HEK293 (cell line): Measurements from ENCODE around the gene DMD.

ENCODE experiments used
- CTCF ChIA-PET: fragments of 350-600 bp; formaldehyde crosslinking; extraction: SDS; loops from one replicate; lab custom pipeline; 2021; ENCODE audit warnings: antibody characterized with exemption; lab: Yijun Ruan, JAX
- POLR2A ChIA-PET: fragments of 300-600 bp; formaldehyde crosslinking; extraction: SDS; loops from one replicate; lab custom pipeline; 2020; ENCODE audit warnings: antibody characterized with exemption, inconsistent platforms; lab: Yijun Ruan, JAX
- H3K27ac ChIP-seq: fragments of 200-500 bp; sonication (Bioruptor generic); 2 replicates; pipeline ENCODE4 v1.5.1; 2014; ENCODE audit warnings: low read depth, low read length, control low read depth, inconsistent platforms; ENCODE audit errors: extremely low read depth
- H3K36me3 ChIP-seq, 2 experiments: fragments of 200-500 bp in 1 of 2; sonication (Bioruptor generic) in 1 of 2; 1 replicate in 1 of 2; 2 replicates in 1 of 2; pipeline ENCODE4 v1.5.1; 2014 to 2017; ENCODE audit warnings: inconsistent platforms in 2 of 2, low read length in 2 of 2; ENCODE audit not compliant: control insufficient read depth in 2 of 2, insufficient read depth in 1 of 2
- H3K4me1 ChIP-seq: fragments of 200-500 bp; sonication (Bioruptor generic); 2 replicates; pipeline ENCODE4 v1.5.1; 2014; ENCODE audit warnings: mild to moderate bottlenecking, low read length, inconsistent platforms; ENCODE audit not compliant: control insufficient read depth, insufficient read depth
- H3K4me3 ChIP-seq: 2 replicates; pipeline ENCODE4 v1.5.1; 2011; ENCODE audit warnings: low read depth, mild to moderate bottlenecking, control low read depth, low read length, moderate library complexity
- H3K9me3 ChIP-seq: fragments of 200-500 bp; sonication (Bioruptor generic); 2 replicates; pipeline ENCODE4 v1.5.1; 2014; ENCODE audit warnings: low read depth, low read length, inconsistent platforms; ENCODE audit not compliant: control insufficient read depth, insufficient read depth
- CTCF ChIP-seq: fragments of 450-650 bp; formaldehyde crosslinking; IDR thresholded peaks from 2 replicates; pipeline ENCODE4 v1.5.1; 2016; ENCODE audit warnings: missing biosample characterization, missing genetic modification characterization
- EGR2 ChIP-seq: fragments of 450-650 bp; formaldehyde crosslinking; IDR thresholded peaks from 2 replicates; pipeline ENCODE4 v1.5.1; 2016; ENCODE audit warnings: low read depth, missing biosample characterization, missing genetic modification characterization
- GLIS1 ChIP-seq: fragments of 450-650 bp; formaldehyde crosslinking; IDR thresholded peaks from 2 replicates; pipeline ENCODE4 v1.5.1; 2016; ENCODE audit warnings: missing biosample characterization, missing genetic modification characterization
- HOXA7 ChIP-seq: sonication (generic); formaldehyde crosslinking; IDR thresholded peaks from 2 replicates; pipeline ENCODE4 v1.8.1; 2022; ENCODE audit warnings: missing genetic modification reagents, borderline replicate concordance
- PATZ1 ChIP-seq: fragments of 450-650 bp; formaldehyde crosslinking; IDR thresholded peaks from 2 replicates; pipeline ENCODE4 v1.5.1; 2016; ENCODE audit warnings: missing biosample characterization, missing genetic modification characterization
- REPIN1 ChIP-seq: fragments of 450-650 bp; formaldehyde crosslinking; IDR thresholded peaks from 2 replicates; pipeline ENCODE4 v1.5.1; 2017; ENCODE audit warnings: missing biosample characterization, missing genetic modification characterization, low read depth
- TSHZ1 ChIP-seq: fragments of 450-650 bp; formaldehyde crosslinking; IDR thresholded peaks from 2 replicates; pipeline ENCODE4 v1.5.1; 2016; ENCODE audit warnings: missing biosample characterization, missing genetic modification characterization, borderline replicate concordance
- YY1 ChIP-seq: fragments of 450-650 bp; formaldehyde crosslinking; IDR thresholded peaks from 2 replicates; pipeline ENCODE4 v1.5.1; 2018; ENCODE audit warnings: missing biosample characterization, missing genetic modification characterization
- YY2 ChIP-seq: fragments of 450-650 bp; formaldehyde crosslinking; IDR thresholded peaks from 2 replicates; pipeline ENCODE4 v1.5.1; 2016; ENCODE audit warnings: missing biosample characterization, missing genetic modification characterization
- ZBTB17 ChIP-seq: fragments of 450-650 bp; formaldehyde crosslinking; IDR thresholded peaks from 2 replicates; pipeline ENCODE4 v1.5.1; 2016; ENCODE audit warnings: missing biosample characterization, missing genetic modification characterization
- ZNF133 ChIP-seq: fragments of 450-650 bp; formaldehyde crosslinking; IDR thresholded peaks from 2 replicates; pipeline ENCODE4 v1.5.1; 2016; ENCODE audit warnings: missing biosample characterization, missing genetic modification characterization
- ZNF16 ChIP-seq: fragments of 450-650 bp; formaldehyde crosslinking; IDR thresholded peaks from 2 replicates; pipeline ENCODE4 v1.5.1; 2016; ENCODE audit warnings: low read depth, missing biosample characterization, missing genetic modification characterization
- ZNF280D ChIP-seq: fragments of 450-650 bp; formaldehyde crosslinking; IDR thresholded peaks from 2 replicates; pipeline ENCODE4 v1.5.1; 2016; ENCODE audit warnings: missing biosample characterization, missing genetic modification characterization
- ZNF518A ChIP-seq: fragments of 450-650 bp; formaldehyde crosslinking; conservative IDR thresholded peaks from 2 replicates; pipeline ENCODE4 v1.5.1; 2016; ENCODE audit warnings: low read depth, missing biosample characterization, missing genetic modification characterization
- ZNF544 ChIP-seq: fragments of 450-650 bp; formaldehyde crosslinking; IDR thresholded peaks from 2 replicates; pipeline ENCODE4 v1.5.0; 2017; ENCODE audit warnings: missing biosample characterization, missing genetic modification characterization
- ZNF571 ChIP-seq: fragments of 450-650 bp; formaldehyde crosslinking; IDR thresholded peaks from 2 replicates; pipeline ENCODE4 v1.5.0; 2017; ENCODE audit warnings: missing biosample characterization, missing genetic modification characterization
- ZNF623 ChIP-seq: fragments of 450-650 bp; formaldehyde crosslinking; IDR thresholded peaks from 2 replicates; pipeline ENCODE4 v1.5.1; 2016; ENCODE audit warnings: missing biosample characterization, missing genetic modification characterization
- ZNF639 ChIP-seq: fragments of 450-650 bp; formaldehyde crosslinking; IDR thresholded peaks from 2 replicates; pipeline ENCODE4 v1.5.1; 2016; ENCODE audit warnings: missing biosample characterization, missing genetic modification characterization
- ZNF677 ChIP-seq: fragments of 450-650 bp; IDR thresholded peaks from 2 replicates; pipeline ENCODE4 v1.5.0; 2018; ENCODE audit warnings: missing biosample characterization, mild to moderate bottlenecking, missing genetic modification characterization, moderate library complexity
- ZNF707 ChIP-seq: fragments of 450-650 bp; formaldehyde crosslinking; IDR thresholded peaks from 2 replicates; pipeline ENCODE4 v1.5.1; 2016; ENCODE audit warnings: missing biosample characterization, missing genetic modification characterization
- ZNF777 ChIP-seq: fragments of 450-650 bp; formaldehyde crosslinking; IDR thresholded peaks from 2 replicates; pipeline ENCODE4 v1.5.1; 2017; ENCODE audit warnings: missing biosample characterization, missing genetic modification characterization, borderline replicate concordance

DMD gene

GRCh38 chrX:31293409-31293808, 1917.9 kb downstream of the DMD start (continued):
- TF ChIP-seq REPIN1 (tag by site-specific recombination) (no peak), ZNF623 (tag by site-specific recombination) (no peak), ZNF777 (tag by site-specific recombination) (no peak), ZNF133 (tag by site-specific recombination) (no peak), TSHZ1 (tag by site-specific recombination) (no peak)

- Histone ChIP-seq H3K27ac (no peak overlapping the region), H3K4me3 (no peak overlapping the region), H3K4me1 (no peaks in the 10 kb centered on the region), H3K36me3 (no peaks in the 10 kb centered on the region), H3K9me3 (no peaks in the 10 kb centered on the region)
- ChIA-PET POLR2A (no interaction called here), CTCF (no interaction called here)
- TF ChIP-seq ZNF280D (tag by site-specific recombination) (no peak), EGR2 (tag by site-specific recombination) (no peak), GLIS1 (tag by site-specific recombination) (no peak), ZNF518A (no peak), ZNF707 (no peak), ZBTB17 (tag by site-specific recombination) (no peak), ZNF544 (tag by site-specific recombination) (no peak), YY2 (tag by site-specific recombination) (no peak), ZNF571 (tag by site-specific recombination) (no peak), PATZ1 (tag by site-specific recombination) (no peak), ZNF677 (no peak), ZNF639 (tag by site-specific recombination) (no peak), HOXA7 (CRISPR knock-in tag) (no peak), CTCF (tag by site-specific recombination) (no peak), ZNF16 (tag by site-specific recombination) (no peak), YY1 (tag by site-specific recombination) (no peak)
These were observed 1920.2 kb downstream of the DMD start for GRCh38 chrX:31291131-31291530.
